Measurements from ENCODE around the gene MRPS10. TPM values are rescaled to one million over a fixed set of nuclear protein-coding genes. Genes with fewer than 3 reads are reported as not detected.

MRPS10 gene
- polyA plus RNA-seq, 3 donors, result 9.2 to 33.0 (median 31.4) TPM

DNA sequence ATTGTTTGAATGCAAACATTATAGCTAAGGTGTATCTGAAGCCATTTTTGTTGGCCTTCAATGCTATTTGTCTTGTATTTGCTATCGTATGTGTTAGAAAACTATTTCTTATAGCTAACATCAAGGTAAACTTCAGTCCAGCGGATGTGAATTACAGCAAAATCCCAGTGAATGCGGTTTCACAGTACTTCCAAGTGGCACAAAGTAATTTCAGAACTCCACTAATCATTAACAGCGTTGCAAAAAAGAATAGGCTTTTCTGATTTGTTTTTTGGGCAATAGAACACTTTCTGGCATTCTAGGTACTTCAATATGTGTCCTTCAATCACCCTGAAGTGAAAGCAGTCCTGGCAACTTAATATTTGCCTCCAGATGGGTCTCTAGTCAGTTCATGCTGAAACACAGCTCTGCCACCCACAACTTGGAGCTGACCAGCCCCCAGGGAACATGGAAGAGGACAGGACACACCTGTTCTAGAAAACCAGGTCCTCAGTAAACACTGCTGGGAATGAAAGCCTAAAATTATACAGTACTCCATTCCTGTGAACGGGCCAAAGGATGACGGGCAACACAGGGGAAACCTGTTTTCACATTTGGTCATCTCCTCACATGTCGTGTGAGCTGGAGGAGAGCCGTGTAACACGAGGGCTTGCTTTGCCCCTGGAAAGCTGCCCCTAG is 9.7 kb upstream of the MRPS10 start:
- WGBS (ENCODE audit: insufficient coverage), result 100% methylated on average over 5 of the region's 9 CpGs
- peaks cover 50 to 61% of the 10 kb centered on the region in 2 donors for H3K36me3 Mint-ChIP-seq
- no peaks in the 10 kb centered on the region for H3K9me3 Mint-ChIP-seq
- no peak overlapping the region for H3K27ac ChIP-seq (ENCODE audit: low read depth in 1 of 2, low read length in 2 of 2)
- no peak overlapping the region for H3K27ac Mint-ChIP-seq
- TF ChIP-seq, protein P1, sequence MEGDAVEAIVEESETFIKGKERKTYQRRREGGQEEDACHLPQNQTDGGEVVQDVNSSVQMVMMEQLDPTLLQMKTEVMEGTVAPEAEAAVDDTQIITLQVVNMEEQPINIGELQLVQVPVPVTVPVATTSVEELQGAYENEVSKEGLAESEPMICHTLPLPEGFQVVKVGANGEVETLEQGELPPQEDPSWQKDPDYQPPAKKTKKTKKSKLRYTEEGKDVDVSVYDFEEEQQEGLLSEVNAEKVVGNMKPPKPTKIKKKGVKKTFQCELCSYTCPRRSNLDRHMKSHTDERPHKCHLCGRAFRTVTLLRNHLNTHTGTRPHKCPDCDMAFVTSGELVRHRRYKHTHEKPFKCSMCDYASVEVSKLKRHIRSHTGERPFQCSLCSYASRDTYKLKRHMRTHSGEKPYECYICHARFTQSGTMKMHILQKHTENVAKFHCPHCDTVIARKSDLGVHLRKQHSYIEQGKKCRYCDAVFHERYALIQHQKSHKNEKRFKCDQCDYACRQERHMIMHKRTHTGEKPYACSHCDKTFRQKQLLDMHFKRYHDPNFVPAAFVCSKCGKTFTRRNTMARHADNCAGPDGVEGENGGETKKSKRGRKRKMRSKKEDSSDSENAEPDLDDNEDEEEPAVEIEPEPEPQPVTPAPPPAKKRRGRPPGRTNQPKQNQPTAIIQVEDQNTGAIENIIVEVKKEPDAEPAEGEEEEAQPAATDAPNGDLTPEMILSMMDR (IDR thresholded peaks at IDR 0.05), result no peak
- H3K36me3 ChIP-seq (replicated peaks in 1 of 2; ENCODE audit: control insufficient read depth in 1 of 2, insufficient read depth in 2 of 2, low read length in 2 of 2), result peaks cover 53 to 63% of the 10 kb centered on the region in 2 donors
- DNase-seq, result no peak
- H3K27me3 ChIP-seq (ENCODE audit: control insufficient read depth in 2 of 2, insufficient read depth in 2 of 2, low read length in 2 of 2), result no peaks in the 10 kb centered on the region
- no peaks in the 10 kb centered on the region for H3K4me1 ChIP-seq (ENCODE audit: control insufficient read depth in 1 of 2, insufficient read depth in 2 of 2, low read length in 2 of 2)
- H3K79me2 ChIP-seq (ENCODE audit: insufficient read depth, low read length), result no peaks in the 10 kb centered on the region
- H4K20me1 ChIP-seq (ENCODE audit: insufficient read depth, low read length), result no peaks in the 10 kb centered on the region
- no peak overlapping the region for H3K4me3 ChIP-seq (replicated peaks in 1 of 3; ENCODE audit: low read depth in 2 of 3, low read length in 3 of 3)
- no peak overlapping the region for H3K9ac ChIP-seq (ENCODE audit: insufficient read depth, low read length, poor library complexity, severe bottlenecking)
- H3K4me2 ChIP-seq (replicated peaks; ENCODE audit: extremely low read depth, low read length, poor library complexity, severe bottlenecking), result no peak overlapping the region
- H3K4me1 Mint-ChIP-seq, result no peaks in the 10 kb centered on the region
- no peak overlapping the region for H2AFZ ChIP-seq (ENCODE audit: insufficient read depth, low read depth, low read length, poor library complexity, severe bottlenecking)
- H3K9me3 ChIP-seq (replicated peaks in 1 of 2; ENCODE audit: control insufficient read depth in 1 of 2, insufficient read depth in 1 of 2, low read length in 2 of 2), result no peaks in the 10 kb centered on the region
- H3K27me3 Mint-ChIP-seq (ENCODE audit: low read depth in 3 of 3), result no peaks in the 10 kb centered on the region
- H3K4me3 Mint-ChIP-seq, result no peak overlapping the region
- intact Hi-C loops (cut with micrococcal nuclease), result loop anchor here in 1 of 2 donors (10.0 kb wide), 1 partner anchor 317 kb away; no protein-coding TSS in a partner anchor

DNA sequence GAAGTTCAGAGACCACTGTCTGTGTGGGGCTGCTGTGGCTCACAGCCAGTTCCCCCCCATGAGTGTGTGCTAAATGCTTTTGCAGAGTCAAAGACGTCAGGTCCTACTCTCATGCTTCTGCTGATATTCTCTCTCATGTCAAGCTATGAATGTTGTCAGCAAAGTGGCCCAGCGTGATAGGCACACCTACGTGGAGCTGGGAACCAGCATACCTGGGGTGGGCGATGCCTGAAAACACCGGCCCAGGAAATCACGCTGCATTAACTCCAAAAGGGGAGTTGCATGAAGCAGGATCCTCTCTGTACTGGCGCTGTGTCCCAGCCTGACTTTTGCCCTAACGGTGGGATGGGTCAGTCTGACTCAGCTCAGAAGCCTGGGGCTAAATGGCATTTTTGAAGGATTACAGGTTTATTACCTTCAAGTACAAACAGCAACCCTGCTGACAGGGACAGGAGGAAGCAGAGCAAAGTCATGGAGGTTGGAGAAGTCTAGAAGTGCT is 9.0 kb upstream of the MRPS10 start:
- Mint-ChIP-seq H3K36me3 (peaks cover 44 to 54% of the 10 kb centered on the region in 2 donors), H3K27ac (peak overlapping the region in 2 of 7 donors; percentile 5 to 82)

More for the DNA sequence above, 9.0 kb upstream of the MRPS10 start:
- H3K27ac ChIP-seq (ENCODE audit: low read depth in 1 of 2, low read length in 2 of 2), result no peak overlapping the region
- no peak overlapping the region for H3K9ac ChIP-seq (ENCODE audit: insufficient read depth, low read length, poor library complexity, severe bottlenecking)
- no peaks in the 10 kb centered on the region for H3K27me3 ChIP-seq (ENCODE audit: control insufficient read depth in 2 of 2, insufficient read depth in 2 of 2, low read length in 2 of 2)
- no peak overlapping the region for H3K4me3 Mint-ChIP-seq
- no peak overlapping the region for H3K4me3 ChIP-seq (replicated peaks in 1 of 3; ENCODE audit: low read depth in 2 of 3, low read length in 3 of 3)
- DNase-seq, result no peak
- no peaks in the 10 kb centered on the region for H3K9me3 ChIP-seq (replicated peaks in 1 of 2; ENCODE audit: control insufficient read depth in 1 of 2, insufficient read depth in 1 of 2, low read length in 2 of 2)
- peaks cover 47 to 57% of the 10 kb centered on the region in 2 donors for H3K36me3 ChIP-seq (replicated peaks in 1 of 2; ENCODE audit: control insufficient read depth in 1 of 2, insufficient read depth in 2 of 2, low read length in 2 of 2)
- TF ChIP-seq, protein P1 (IDR thresholded peaks at IDR 0.05), result no peak
- H3K4me2 ChIP-seq (replicated peaks; ENCODE audit: extremely low read depth, low read length, poor library complexity, severe bottlenecking), result no peak overlapping the region
- H2AFZ ChIP-seq (ENCODE audit: insufficient read depth, low read depth, low read length, poor library complexity, severe bottlenecking), result no peak overlapping the region
- WGBS (ENCODE audit: insufficient coverage), result 96% methylated on average over 7 of the region's 8 CpGs
- H3K4me1 Mint-ChIP-seq, result no peaks in the 10 kb centered on the region
- H3K79me2 ChIP-seq (ENCODE audit: insufficient read depth, low read length), result no peaks in the 10 kb centered on the region
- H3K9me3 Mint-ChIP-seq, result no peaks in the 10 kb centered on the region
- H3K4me1 ChIP-seq (ENCODE audit: control insufficient read depth in 1 of 2, insufficient read depth in 2 of 2, low read length in 2 of 2), result no peaks in the 10 kb centered on the region
- H3K27me3 Mint-ChIP-seq (ENCODE audit: low read depth in 3 of 3), result no peaks in the 10 kb centered on the region
- intact Hi-C loops (cut with micrococcal nuclease), result loop anchor here in 1 of 2 donors (10.0 kb wide), 1 partner anchor 318 kb away; no protein-coding TSS in a partner anchor
- H4K20me1 ChIP-seq (ENCODE audit: insufficient read depth, low read length), result no peaks in the 10 kb centered on the region
